ENCODE measurements around the gene TCF7L1.

TCF7L1 gene

DNA sequence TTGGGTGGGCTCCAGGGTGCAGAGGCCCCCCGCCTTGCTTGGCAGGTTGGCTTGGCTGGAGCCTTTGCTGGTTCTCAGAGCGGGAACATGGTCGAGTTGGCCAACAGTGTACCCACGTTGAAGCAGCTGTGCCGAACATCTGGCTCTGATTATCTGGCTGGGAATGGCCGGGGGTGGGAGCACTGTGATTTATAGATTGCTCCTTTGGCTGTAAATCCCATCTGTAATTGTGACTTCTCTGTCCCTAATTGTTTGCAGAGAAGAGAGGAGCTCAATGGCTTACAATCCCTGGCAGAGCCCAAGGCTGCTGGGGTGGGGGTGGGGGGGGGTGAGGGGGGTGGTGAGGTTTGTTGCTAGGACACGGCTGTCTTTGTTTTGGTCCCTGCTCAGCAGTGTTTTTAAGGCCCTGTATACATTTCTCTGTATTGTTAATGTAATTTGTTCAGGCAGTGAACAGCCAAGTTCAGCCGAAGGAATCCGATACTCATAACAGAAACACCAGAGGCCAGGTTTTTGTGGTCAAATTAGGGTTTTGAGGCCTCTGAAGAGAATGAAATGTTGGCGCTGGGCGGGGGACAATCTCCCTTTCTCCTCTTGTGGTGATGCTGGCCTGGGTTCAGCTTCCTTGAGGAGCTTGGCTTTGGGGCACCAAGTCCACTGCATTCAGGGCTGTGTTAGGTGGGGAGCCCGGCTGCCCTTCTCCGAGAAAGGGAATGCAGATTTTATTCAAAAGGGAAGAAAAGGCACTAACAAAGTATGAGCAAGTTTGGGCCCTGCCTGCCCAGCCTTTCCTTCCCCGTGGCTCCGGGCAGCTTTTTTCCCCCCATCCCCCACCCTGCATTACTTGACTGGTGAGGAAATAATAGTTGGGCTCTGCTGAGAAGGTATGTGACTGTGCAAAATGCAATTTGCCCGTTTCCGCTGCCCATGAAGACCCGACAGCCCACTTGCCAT lies 82.5 kb downstream of the TCF7L1 start:
- TF ChIP-seq CTCF (IDR thresholded peaks at IDR 0.05; ENCODE audit: low read depth, low read length, missing control alignments): no peak
- no peak for DNase-seq (ENCODE audit: low read depth)
- no peak overlapping the region for H3K4me3 ChIP-seq (ENCODE audit: low read depth, low read length)

- TF ChIP-seq CTCF (IDR thresholded peaks at IDR 0.05; ENCODE audit: low read depth, low read length, missing control alignments): no peak
- DNase-seq (ENCODE audit: low read depth): no peak
- no peak overlapping the region for H3K4me3 ChIP-seq (ENCODE audit: low read depth, low read length)
Observed at GRCh38 chr2:85216927-85217326, 83.7 kb downstream of the TCF7L1 start.

GRCh38 chr2:85221067-85221691 lies 88.0 kb downstream of the TCF7L1 start:
- no peak overlapping the region for H3K4me3 ChIP-seq (ENCODE audit: low read depth, low read length)
- TF ChIP-seq CTCF (IDR thresholded peaks at IDR 0.05; ENCODE audit: low read depth, low read length, missing control alignments): no peak
- DNase-seq (ENCODE audit: low read depth): no peak

DNA sequence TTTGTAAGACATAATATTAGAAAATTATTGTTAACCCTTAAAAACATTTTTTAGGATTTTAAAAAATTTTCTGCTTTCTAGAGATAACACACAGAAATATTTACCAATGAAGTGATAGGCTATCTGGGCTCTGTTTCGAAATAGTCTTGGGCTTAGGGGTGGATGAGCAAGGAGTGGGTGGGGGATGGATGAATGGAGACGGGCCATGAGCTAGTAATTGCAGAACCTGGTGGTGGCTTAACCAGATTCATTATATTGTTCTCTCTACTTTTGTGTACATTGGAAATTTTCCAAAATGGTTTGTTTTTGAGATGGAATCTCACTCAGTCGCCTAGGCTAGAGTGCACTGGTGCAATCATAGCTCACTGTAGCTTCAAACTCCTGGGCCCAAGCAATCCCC lies 89.6 kb downstream of the TCF7L1 start:
- DNase-seq (ENCODE audit: low read depth): no peak
- H3K4me3 ChIP-seq (ENCODE audit: low read depth, low read length): no peak overlapping the region
- TF ChIP-seq CTCF (IDR thresholded peaks at IDR 0.05; ENCODE audit: low read depth, low read length, missing control alignments): no peak

GRCh38 chr2:85226783-85227182 lies 93.6 kb downstream of the TCF7L1 start:
- H3K4me3 ChIP-seq (ENCODE audit: low read depth, low read length): no peak overlapping the region
- TF ChIP-seq CTCF (IDR thresholded peaks at IDR 0.05; ENCODE audit: low read depth, low read length, missing control alignments): no peak
- DNase-seq (ENCODE audit: low read depth): no peak

DNA sequence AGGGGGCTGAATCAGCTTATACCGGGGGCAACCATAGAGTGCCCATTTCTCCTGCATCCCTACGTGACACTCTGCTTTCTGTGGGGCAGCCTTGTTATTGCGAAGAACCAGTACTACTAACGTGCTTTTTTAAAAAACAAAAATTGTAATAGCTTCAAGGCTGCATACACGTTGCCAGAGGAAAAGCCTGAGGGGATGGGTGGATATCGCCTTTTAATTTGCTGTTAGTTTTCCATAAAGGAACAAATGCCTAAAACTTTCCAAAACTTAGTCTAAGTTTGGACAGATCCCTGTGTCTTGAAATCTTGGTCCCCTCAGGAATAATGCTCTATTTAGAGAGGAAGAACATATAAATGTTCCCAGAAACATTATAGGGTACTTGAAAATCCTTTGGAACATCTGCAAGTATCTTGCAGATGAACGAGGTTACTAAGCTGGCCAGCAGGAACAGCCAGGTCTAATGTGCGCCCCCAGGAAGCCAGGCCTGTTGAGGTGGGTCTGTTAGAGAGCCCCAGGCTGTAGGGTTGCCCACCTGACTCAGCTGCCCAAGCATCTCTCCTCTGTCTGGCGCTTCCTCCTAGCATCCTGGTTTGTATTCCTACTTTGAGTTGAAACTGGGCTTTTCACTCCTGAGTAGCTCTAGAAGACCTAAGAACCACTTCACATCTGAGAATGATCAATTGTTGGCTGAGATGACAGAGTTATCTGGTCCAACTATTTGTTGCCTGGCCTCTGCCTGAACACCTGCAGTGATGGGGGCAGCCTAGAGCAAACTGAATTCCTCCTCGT lies 97.7 kb downstream of the TCF7L1 start:
- no peak overlapping the region for H3K4me3 ChIP-seq (ENCODE audit: low read depth, low read length)
- TF ChIP-seq CTCF (IDR thresholded peaks at IDR 0.05; ENCODE audit: low read depth, low read length, missing control alignments): peak; percentile 31
- DNase-seq (ENCODE audit: low read depth): no peak
